ENCODE data around the gene SCLT1.

Gene SCLT1

GRCh38 chr4:129037093-129037492 is 56.2 kb downstream of the SCLT1 start:
- H3K4me1 ChIP-seq (ENCODE audit: low read length), result no peaks in the 10 kb centered on the region
- H3K27me3 ChIP-seq (ENCODE audit: low read depth, low read length), result no peaks in the 10 kb centered on the region
- no peak overlapping the region for H3K4me3 ChIP-seq (ENCODE audit: low read length)
- no peak overlapping the region for H3K9ac ChIP-seq (ENCODE audit: low read length)
- H2AFZ ChIP-seq (ENCODE audit: low read depth, low read length), result no peak overlapping the region
- no peaks in the 10 kb centered on the region for H4K20me1 ChIP-seq (ENCODE audit: insufficient read depth, low read length)
- peaks cover 5% of the 10 kb centered on the region for H3K36me3 ChIP-seq (replicated peaks; ENCODE audit: low read depth, low read length)
- H3K27ac ChIP-seq (ENCODE audit: low read length), result no peak overlapping the region
- no peak overlapping the region for H3K4me2 ChIP-seq (ENCODE audit: low read length)
- no peaks in the 10 kb centered on the region for H3K79me2 ChIP-seq (ENCODE audit: low read length)
- TF ChIP-seq EZH2phosphoT487 (IDR thresholded peaks at IDR 0.05; ENCODE audit: low read depth) (no peak), CTCF (IDR thresholded peaks at IDR 0.05; ENCODE audit: low read depth, low read length) (no peak)
- no peaks in the 10 kb centered on the region for H3K9me3 ChIP-seq (ENCODE audit: insufficient read depth, low read length)

GRCh38 chr4:129014566-129015509 is 78.5 kb downstream of the SCLT1 start:
- TF ChIP-seq CTCF (IDR thresholded peaks at IDR 0.05; ENCODE audit: low read depth, low read length) (no peak), EZH2phosphoT487 (IDR thresholded peaks at IDR 0.05; ENCODE audit: low read depth) (no peak)
- H3K27ac ChIP-seq (ENCODE audit: low read length), result no peak overlapping the region
- no peaks in the 10 kb centered on the region for H4K20me1 ChIP-seq (ENCODE audit: insufficient read depth, low read length)

GRCh38 chr4:129008096-129008495 is 85.2 kb downstream of the SCLT1 start:
- Histone ChIP-seq H3K4me1 (ENCODE audit: low read length) (no peaks in the 10 kb centered on the region), H3K4me3 (ENCODE audit: low read length) (no peak overlapping the region), H3K79me2 (ENCODE audit: low read length) (no peaks in the 10 kb centered on the region), H3K27ac (ENCODE audit: low read length) (no peak overlapping the region), H3K9ac (ENCODE audit: low read length) (no peak overlapping the region), H3K4me2 (ENCODE audit: low read length) (no peak overlapping the region), H2AFZ (ENCODE audit: low read depth, low read length) (no peak overlapping the region), H3K9me3 (ENCODE audit: insufficient read depth, low read length) (no peaks in the 10 kb centered on the region), H4K20me1 (ENCODE audit: insufficient read depth, low read length) (no peaks in the 10 kb centered on the region), H3K27me3 (ENCODE audit: low read depth, low read length) (no peaks in the 10 kb centered on the region), H3K36me3 (replicated peaks; ENCODE audit: low read depth, low read length) (no peaks in the 10 kb centered on the region)
- TF ChIP-seq CTCF (IDR thresholded peaks at IDR 0.05; ENCODE audit: low read depth, low read length), result no peak
- no peak for TF ChIP-seq EZH2phosphoT487 (IDR thresholded peaks at IDR 0.05; ENCODE audit: low read depth)

More at GRCh38 chr4:129014566-129015509, 78.5 kb downstream of the SCLT1 start:
- no peaks in the 10 kb centered on the region for H3K4me1 ChIP-seq (ENCODE audit: low read length)
- H2AFZ ChIP-seq (ENCODE audit: low read depth, low read length), result no peak overlapping the region
- no peaks in the 10 kb centered on the region for H3K27me3 ChIP-seq (ENCODE audit: low read depth, low read length)
- no peak overlapping the region for H3K4me2 ChIP-seq (ENCODE audit: low read length)
- H3K9me3 ChIP-seq (ENCODE audit: insufficient read depth, low read length), result no peaks in the 10 kb centered on the region
- peaks cover 25% of the 10 kb centered on the region for H3K36me3 ChIP-seq (replicated peaks; ENCODE audit: low read depth, low read length)
- no peaks in the 10 kb centered on the region for H3K79me2 ChIP-seq (ENCODE audit: low read length)
- no peak overlapping the region for H3K4me3 ChIP-seq (ENCODE audit: low read length)
- no peak overlapping the region for H3K9ac ChIP-seq (ENCODE audit: low read length)

- H4K20me1 ChIP-seq (ENCODE audit: insufficient read depth, low read length), result no peaks in the 10 kb centered on the region
- no peak overlapping the region for H3K4me3 ChIP-seq (ENCODE audit: low read length)
- peaks cover 23% of the 10 kb centered on the region for H3K36me3 ChIP-seq (replicated peaks; ENCODE audit: low read depth, low read length)
- H3K9ac ChIP-seq (ENCODE audit: low read length), result no peak overlapping the region
- no peaks in the 10 kb centered on the region for H3K4me1 ChIP-seq (ENCODE audit: low read length)
- no peak overlapping the region for H3K27ac ChIP-seq (ENCODE audit: low read length)
- no peaks in the 10 kb centered on the region for H3K79me2 ChIP-seq (ENCODE audit: low read length)
- no peaks in the 10 kb centered on the region for H3K9me3 ChIP-seq (ENCODE audit: insufficient read depth, low read length)
- no peak for TF ChIP-seq EZH2phosphoT487 (IDR thresholded peaks at IDR 0.05; ENCODE audit: low read depth)
- no peak overlapping the region for H3K4me2 ChIP-seq (ENCODE audit: low read length)
- no peaks in the 10 kb centered on the region for H3K27me3 ChIP-seq (ENCODE audit: low read depth, low read length)
- no peak overlapping the region for H2AFZ ChIP-seq (ENCODE audit: low read depth, low read length)
These were observed 106.4 kb downstream of the SCLT1 start for GRCh38 chr4:128986908-128987307.

All from OCI-LY3 (cell line).